ENCODE measurements around the gene ETF1.

- TF ChIP-seq CTCF (conservative IDR thresholded peaks at IDR 0.05; ENCODE audit: low read length) = no peak
- no peak for TF ChIP-seq EZH2phosphoT487 (IDR thresholded peaks at IDR 0.05; ENCODE audit: borderline replicate concordance, low read depth, low read length)
Observed at GRCh38 chr5:138552657-138553056, 9.6 kb upstream of the ETF1 start.
